Mucosa of stomach (tissue), 1 donor: ENCODE data around the gene TENM3.

Source experiments
- H3K27me3 ChIP-seq: one replicate; pipeline ENCODE4 v1.7.0; 2013; ENCODE audit warnings: mild to moderate bottlenecking, low read length; ENCODE audit not compliant: control insufficient read depth, insufficient read depth
- H3K36me3 ChIP-seq: one replicate; pipeline ENCODE4 v1.7.0; 2013; ENCODE audit warnings: low read length; ENCODE audit not compliant: control insufficient read depth, insufficient read depth
- H3K4me1 ChIP-seq: one replicate; pipeline ENCODE4 v1.7.0; 2013; ENCODE audit warnings: mild to moderate bottlenecking, low read length; ENCODE audit not compliant: control insufficient read depth, insufficient read depth
- H3K4me3 ChIP-seq: one replicate; pipeline ENCODE4 v1.7.0; 2013; ENCODE audit warnings: low read length
- H3K9ac ChIP-seq: one replicate; pipeline ENCODE4 v1.7.0; 2013; ENCODE audit warnings: mild to moderate bottlenecking, low read length, moderate library complexity
- H3K9me3 ChIP-seq: one replicate; pipeline ENCODE4 v1.7.0; 2013; ENCODE audit warnings: mild to moderate bottlenecking, low read length, moderate library complexity; ENCODE audit not compliant: control insufficient read depth
- donor health status: Pancreatic carcinoma.

TENM3 gene

GRCh38 chr4:182576601-182577289 lies 333.5 kb downstream of the TENM3 start:
- Histone ChIP-seq H3K4me1 (no peaks in the 10 kb centered on the region), H3K9ac (no peak overlapping the region), H3K9me3 (no peaks in the 10 kb centered on the region), H3K36me3 (no peaks in the 10 kb centered on the region), H3K4me3 (no peak overlapping the region), H3K27me3 (no peaks in the 10 kb centered on the region)

- Histone ChIP-seq H3K27me3 (no peaks in the 10 kb centered on the region), H3K9me3 (no peaks in the 10 kb centered on the region), H3K4me3 (no peak overlapping the region), H3K36me3 (no peaks in the 10 kb centered on the region), H3K4me1 (no peaks in the 10 kb centered on the region), H3K9ac (no peak overlapping the region)
These were observed 334.2 kb downstream of the TENM3 start for GRCh38 chr4:182577411-182577810.

DNA sequence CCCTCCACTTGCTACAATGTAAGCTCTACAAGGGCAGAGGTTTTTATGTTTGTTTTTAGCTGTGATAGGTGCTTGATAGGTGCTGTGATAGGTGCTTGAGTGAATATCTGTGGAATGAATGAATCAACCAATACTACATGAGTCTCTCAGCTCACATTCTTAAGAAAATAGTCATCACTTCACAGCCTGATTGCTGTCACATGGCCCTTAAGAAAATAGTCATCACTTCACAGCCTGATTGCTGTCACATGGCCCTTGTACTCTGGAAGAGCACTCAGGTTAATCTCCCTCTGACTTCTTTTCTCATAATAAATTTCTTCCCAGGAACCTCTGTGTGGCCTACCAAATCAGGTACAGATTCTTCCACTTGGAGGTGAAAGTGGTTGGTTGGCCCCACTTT lies 335.2 kb downstream of the TENM3 start:
- no peaks in the 10 kb centered on the region for H3K27me3 ChIP-seq
- H3K9ac ChIP-seq: no peak overlapping the region
- H3K4me1 ChIP-seq: no peaks in the 10 kb centered on the region
- no peaks in the 10 kb centered on the region for H3K36me3 ChIP-seq
- H3K4me3 ChIP-seq: no peak overlapping the region
- H3K9me3 ChIP-seq: no peaks in the 10 kb centered on the region

DNA sequence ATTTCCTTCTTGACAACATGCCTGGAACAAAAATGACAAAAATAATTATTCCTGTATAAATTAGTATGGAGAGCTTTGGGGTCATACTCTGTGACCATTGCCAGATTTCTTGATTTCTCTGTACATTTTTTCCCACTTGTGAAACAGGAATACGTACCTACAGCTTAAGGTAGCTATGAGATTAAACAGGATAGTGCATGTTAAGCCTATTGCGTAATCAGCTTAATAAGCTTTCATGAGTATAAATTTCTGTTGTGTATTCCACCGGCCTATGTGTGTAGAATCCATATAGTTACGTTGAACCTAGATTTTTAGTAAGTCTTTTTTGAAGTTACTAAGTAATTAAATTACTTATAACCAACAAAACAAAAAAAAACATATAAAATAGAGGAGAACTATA lies 339.0 kb downstream of the TENM3 start:
- Histone ChIP-seq H3K9me3 (no peaks in the 10 kb centered on the region), H3K4me1 (no peaks in the 10 kb centered on the region), H3K4me3 (no peak overlapping the region), H3K27me3 (no peaks in the 10 kb centered on the region), H3K9ac (no peak overlapping the region), H3K36me3 (no peaks in the 10 kb centered on the region)

GRCh38 chr4:182583703-182584415 lies 340.7 kb downstream of the TENM3 start:
- H3K4me1 ChIP-seq: no peaks in the 10 kb centered on the region
- no peaks in the 10 kb centered on the region for H3K27me3 ChIP-seq
- H3K9ac ChIP-seq: no peak overlapping the region
- H3K9me3 ChIP-seq: no peaks in the 10 kb centered on the region
- no peak overlapping the region for H3K4me3 ChIP-seq
- no peaks in the 10 kb centered on the region for H3K36me3 ChIP-seq

- no peak overlapping the region for H3K9ac ChIP-seq
These were observed 342.1 kb downstream of the TENM3 start for GRCh38 chr4:182585321-182585720.

DNA sequence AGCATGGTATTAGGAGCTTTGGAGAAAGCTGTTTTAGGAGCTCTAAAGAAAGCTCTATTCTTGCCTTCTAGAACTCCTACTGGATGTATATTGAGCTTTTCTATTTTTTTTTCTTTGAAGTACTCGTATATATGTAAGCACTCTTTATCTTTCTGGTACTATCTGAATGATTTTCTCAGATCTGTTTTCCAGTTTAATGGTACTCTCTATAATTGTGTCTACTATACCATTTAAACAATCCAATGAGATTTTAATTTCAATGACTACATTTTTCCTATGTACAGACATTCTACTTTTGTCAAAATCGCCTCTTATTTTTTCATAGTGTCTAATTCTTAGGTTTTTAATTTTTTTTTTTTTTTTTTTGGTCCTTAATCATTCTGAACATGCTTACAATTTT lies 345.9 kb downstream of the TENM3 start:
- Histone ChIP-seq H3K9ac (no peak overlapping the region), H3K36me3 (no peaks in the 10 kb centered on the region), H3K9me3 (no peaks in the 10 kb centered on the region), H3K4me1 (no peaks in the 10 kb centered on the region), H3K27me3 (no peaks in the 10 kb centered on the region), H3K4me3 (no peak overlapping the region)

More at GRCh38 chr4:182585321-182585720, 342.1 kb downstream of the TENM3 start:
- no peak overlapping the region for H3K4me3 ChIP-seq
- H3K4me1 ChIP-seq: no peaks in the 10 kb centered on the region
- no peaks in the 10 kb centered on the region for H3K36me3 ChIP-seq
- no peaks in the 10 kb centered on the region for H3K9me3 ChIP-seq
- no peaks in the 10 kb centered on the region for H3K27me3 ChIP-seq

DNA sequence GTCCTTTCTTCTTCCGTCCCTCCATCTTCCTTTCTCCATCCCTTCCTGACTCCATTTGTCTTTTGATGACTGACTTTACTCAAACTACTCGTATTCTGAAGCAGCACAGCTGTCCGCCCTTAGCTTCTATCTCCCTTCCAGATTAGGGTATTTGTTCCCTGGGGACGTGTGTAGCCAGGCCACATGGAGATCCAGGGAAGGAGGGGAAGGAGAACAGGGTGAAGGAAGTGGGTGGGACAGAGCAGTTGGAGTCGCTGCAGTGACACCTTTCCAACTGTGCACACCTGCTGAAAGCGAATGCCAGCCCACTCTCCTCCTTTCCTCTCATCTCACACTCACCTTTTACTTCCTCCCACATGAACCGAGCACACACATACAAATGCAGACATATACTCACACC lies 350.2 kb downstream of the TENM3 start:
- no peaks in the 10 kb centered on the region for H3K4me1 ChIP-seq
- H3K36me3 ChIP-seq: no peaks in the 10 kb centered on the region
- no peak overlapping the region for H3K4me3 ChIP-seq
- no peaks in the 10 kb centered on the region for H3K9me3 ChIP-seq
- no peak overlapping the region for H3K9ac ChIP-seq
- no peaks in the 10 kb centered on the region for H3K27me3 ChIP-seq

DNA sequence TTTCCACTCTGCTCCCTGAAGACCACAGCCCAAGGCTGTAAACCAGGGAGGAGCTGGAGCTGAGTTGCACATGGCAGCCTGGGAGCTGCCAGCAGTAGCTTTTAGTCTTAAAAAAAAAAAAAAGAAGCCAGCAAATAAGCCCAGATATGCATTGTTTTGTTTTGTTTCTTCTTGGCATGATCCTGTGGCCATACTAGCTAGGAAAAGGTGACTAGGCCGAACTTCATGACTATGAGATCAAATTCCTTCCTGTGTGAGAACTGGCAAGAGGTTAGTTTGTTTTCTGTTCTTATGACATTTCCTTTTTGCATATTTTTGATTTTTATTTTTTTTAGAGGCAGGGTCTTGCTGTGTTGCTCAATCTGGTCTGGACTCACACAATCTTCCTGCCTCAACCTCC lies 350.7 kb downstream of the TENM3 start:
- Histone ChIP-seq H3K4me3 (no peak overlapping the region), H3K9me3 (no peaks in the 10 kb centered on the region), H3K9ac (no peak overlapping the region), H3K36me3 (no peaks in the 10 kb centered on the region), H3K27me3 (no peaks in the 10 kb centered on the region), H3K4me1 (no peaks in the 10 kb centered on the region)

DNA sequence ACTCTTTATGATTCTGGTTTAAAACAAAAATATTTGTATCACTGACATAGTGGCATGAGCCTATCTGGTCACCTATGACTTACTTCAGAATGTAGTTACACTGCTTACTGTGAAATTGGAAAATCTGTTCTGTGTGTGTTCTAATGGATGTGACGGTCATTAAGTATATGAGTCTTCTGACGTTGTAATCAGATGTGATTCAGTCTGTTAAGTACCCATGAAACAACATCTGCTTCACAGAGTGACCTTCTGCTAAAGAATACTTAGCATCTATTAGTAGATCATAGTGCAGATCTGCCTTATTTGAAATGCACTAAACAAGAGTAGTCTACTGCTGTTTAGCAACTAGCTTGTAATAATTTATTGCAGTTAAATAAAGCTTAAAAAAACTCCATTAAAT lies 356.9 kb downstream of the TENM3 start:
- no peak overlapping the region for H3K9ac ChIP-seq
- H3K27me3 ChIP-seq: no peaks in the 10 kb centered on the region
- no peak overlapping the region for H3K4me3 ChIP-seq
- no peaks in the 10 kb centered on the region for H3K4me1 ChIP-seq
- H3K9me3 ChIP-seq: no peaks in the 10 kb centered on the region
- H3K36me3 ChIP-seq: no peaks in the 10 kb centered on the region

DNA sequence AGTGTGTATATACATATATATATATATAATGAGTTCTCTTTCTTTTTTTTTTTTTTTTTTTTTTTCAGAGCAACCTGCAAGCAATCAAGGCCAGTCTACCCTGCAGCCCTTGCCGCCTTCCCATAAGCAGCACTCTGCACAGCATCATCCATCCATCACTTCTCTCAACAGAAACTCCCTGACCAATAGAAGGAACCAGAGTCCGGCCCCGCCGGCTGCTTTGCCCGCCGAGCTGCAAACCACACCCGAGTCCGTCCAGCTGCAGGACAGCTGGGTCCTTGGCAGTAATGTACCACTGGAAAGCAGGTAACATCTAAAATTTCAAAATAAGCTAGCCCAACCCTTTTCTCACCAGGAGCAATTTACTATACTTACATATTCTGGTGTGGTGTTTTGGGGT lies 357.7 kb downstream of the TENM3 start:
- Histone ChIP-seq H3K9ac (no peak overlapping the region), H3K4me1 (no peaks in the 10 kb centered on the region), H3K36me3 (no peaks in the 10 kb centered on the region), H3K27me3 (no peaks in the 10 kb centered on the region), H3K4me3 (no peak overlapping the region), H3K9me3 (no peaks in the 10 kb centered on the region)

- Histone ChIP-seq H3K4me1 (no peaks in the 10 kb centered on the region), H3K36me3 (no peaks in the 10 kb centered on the region), H3K4me3 (no peak overlapping the region), H3K9ac (no peak overlapping the region), H3K9me3 (no peaks in the 10 kb centered on the region), H3K27me3 (no peaks in the 10 kb centered on the region)
These were observed 361.0 kb downstream of the TENM3 start for GRCh38 chr4:182604161-182604622.
